Neutrophil (primary cell): ENCODE measurements around the gene PLEKHB2.
"Not testable (repeated sequence)": the region's sequence is repeated elsewhere in the genome, so short reads cannot be mapped to it uniquely, and the experiment has no call there.

ENCODE experiments used
- H3K27ac ChIP-seq: fragments of 200-600 bp; sonication (generic); 2 replicates; pipeline ENCODE4 v1.5.1; 2016; ENCODE audit warnings: mild to moderate bottlenecking, moderate library complexity
- H3K27me3 ChIP-seq: fragments of 200-600 bp; sonication (generic); 2 replicates; pipeline ENCODE4 v1.6.0; 2016; ENCODE audit warnings: mild to moderate bottlenecking
- H3K36me3 ChIP-seq: fragments of 200-600 bp; sonication (generic); 2 replicates; pipeline ENCODE4 v1.5.1; 2017
- H3K4me1 ChIP-seq, 2 experiments: fragments of 200-600 bp in 1 of 2; sonication (generic) in 1 of 2; 1 replicate in 1 of 2; 2 replicates in 1 of 2; pipeline versions ENCODE4 v1.5.1 to v1.6.1; 2013 to 2016; ENCODE audit warnings: low read depth in 1 of 2, low read length in 1 of 2, mild to moderate bottlenecking in 1 of 2, moderate library complexity in 1 of 2; ENCODE audit not compliant: control insufficient read depth in 1 of 2, insufficient read depth in 1 of 2
- H3K4me3 ChIP-seq, 2 experiments: fragments of 200-600 bp in 1 of 2; sonication (generic) in 1 of 2; 1 replicate in 1 of 2; 2 replicates in 1 of 2; pipeline ENCODE4 v1.5.1; 2013 to 2016; ENCODE audit warnings: low read depth in 1 of 2, low read length in 1 of 2, mild to moderate bottlenecking in 1 of 2, moderate library complexity in 1 of 2
- H3K9me3 ChIP-seq: fragments of 200-600 bp; sonication (generic); 2 replicates; pipeline ENCODE4 v1.5.1; 2016
- TF ChIP-seq, protein P1 (sequence below): fragments of 200-600 bp; sonication (generic); IDR thresholded peaks from 2 replicates; pipeline ENCODE4 v1.5.1; 2016; ENCODE audit warnings: antibody characterized with exemption

Gene PLEKHB2

DNA sequence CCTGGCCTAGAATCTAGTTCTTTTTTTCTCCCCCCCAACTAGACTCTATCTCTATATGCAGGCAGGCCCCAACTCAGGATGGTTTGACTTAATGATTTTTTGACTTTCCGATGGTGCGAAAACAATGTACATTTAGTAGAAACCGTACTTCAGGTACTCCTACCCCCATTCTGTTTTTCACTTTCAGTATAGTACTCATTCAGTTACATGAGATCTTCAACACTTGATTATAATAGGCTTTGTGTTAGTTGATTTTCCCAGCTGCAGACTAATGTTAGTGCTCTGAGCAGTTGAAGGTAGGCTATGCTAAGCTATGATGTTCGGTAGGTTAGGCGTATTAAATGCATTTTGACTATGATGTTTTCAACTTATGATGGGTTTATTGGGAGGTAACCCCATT is 37.7 kb downstream of the PLEKHB2 start:
- no peak overlapping the region for H3K27ac ChIP-seq
- no peaks in the 10 kb centered on the region for H3K27me3 ChIP-seq
- peaks cover 93% of the 10 kb centered on the region for H3K36me3 ChIP-seq
- no peak overlapping the region for H3K4me3 ChIP-seq
- H3K9me3 ChIP-seq = no peaks in the 10 kb centered on the region
- no peaks in the 10 kb centered on the region for H3K4me1 ChIP-seq
- TF ChIP-seq, protein P1, sequence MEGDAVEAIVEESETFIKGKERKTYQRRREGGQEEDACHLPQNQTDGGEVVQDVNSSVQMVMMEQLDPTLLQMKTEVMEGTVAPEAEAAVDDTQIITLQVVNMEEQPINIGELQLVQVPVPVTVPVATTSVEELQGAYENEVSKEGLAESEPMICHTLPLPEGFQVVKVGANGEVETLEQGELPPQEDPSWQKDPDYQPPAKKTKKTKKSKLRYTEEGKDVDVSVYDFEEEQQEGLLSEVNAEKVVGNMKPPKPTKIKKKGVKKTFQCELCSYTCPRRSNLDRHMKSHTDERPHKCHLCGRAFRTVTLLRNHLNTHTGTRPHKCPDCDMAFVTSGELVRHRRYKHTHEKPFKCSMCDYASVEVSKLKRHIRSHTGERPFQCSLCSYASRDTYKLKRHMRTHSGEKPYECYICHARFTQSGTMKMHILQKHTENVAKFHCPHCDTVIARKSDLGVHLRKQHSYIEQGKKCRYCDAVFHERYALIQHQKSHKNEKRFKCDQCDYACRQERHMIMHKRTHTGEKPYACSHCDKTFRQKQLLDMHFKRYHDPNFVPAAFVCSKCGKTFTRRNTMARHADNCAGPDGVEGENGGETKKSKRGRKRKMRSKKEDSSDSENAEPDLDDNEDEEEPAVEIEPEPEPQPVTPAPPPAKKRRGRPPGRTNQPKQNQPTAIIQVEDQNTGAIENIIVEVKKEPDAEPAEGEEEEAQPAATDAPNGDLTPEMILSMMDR = no peak

DNA sequence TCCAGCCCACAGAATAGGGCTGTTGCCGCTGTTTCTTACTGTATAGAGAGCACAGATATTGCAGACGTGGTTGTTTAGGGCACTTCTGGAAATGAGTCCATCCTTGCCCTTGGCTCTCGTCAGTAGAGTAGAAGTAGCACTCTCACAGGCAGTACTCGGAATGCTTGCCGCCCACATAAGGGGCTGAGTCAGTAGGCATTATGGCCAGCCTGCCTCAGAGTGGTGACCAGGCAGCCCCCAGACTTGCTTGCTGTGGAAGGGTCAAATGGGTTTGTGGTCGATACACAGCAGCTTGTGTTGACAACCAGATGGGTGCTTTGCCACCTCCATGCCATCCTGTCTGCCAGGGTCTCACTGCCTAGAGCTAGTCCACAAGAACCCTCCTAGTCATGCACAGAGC is 38.7 kb downstream of the PLEKHB2 start:
- Histone ChIP-seq H3K27ac (no peak overlapping the region), H3K4me1 (no peaks in the 10 kb centered on the region), H3K9me3 (no peaks in the 10 kb centered on the region), H3K4me3 (no peak overlapping the region), H3K27me3 (no peaks in the 10 kb centered on the region), H3K36me3 (peaks cover 97% of the 10 kb centered on the region)
- TF ChIP-seq, protein P1 = no peak

DNA sequence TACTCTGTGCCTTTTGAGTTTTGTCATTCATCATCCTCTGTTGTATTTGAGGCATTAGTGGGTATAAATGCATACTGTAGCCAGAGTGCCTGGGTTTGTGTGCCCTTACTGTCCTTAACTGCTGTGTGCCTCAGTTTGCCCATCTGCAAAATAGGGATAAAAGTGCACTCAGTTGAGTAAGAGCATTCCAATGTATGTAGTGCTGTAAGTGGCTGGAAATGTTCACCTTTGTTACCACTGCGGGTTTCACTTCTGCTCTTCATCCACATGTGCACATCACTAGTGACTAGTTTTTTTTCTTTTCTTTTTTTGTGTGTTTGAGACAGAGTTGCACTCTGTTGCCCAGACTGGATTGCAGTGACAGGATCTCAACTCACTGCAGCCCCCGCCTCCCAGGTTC is 39.9 kb downstream of the PLEKHB2 start:
- Histone ChIP-seq H3K27ac (no peak overlapping the region), H3K4me1 (no peaks in the 10 kb centered on the region), H3K4me3 (no peak overlapping the region), H3K9me3 (no peaks in the 10 kb centered on the region), H3K36me3 (peaks cover 98% of the 10 kb centered on the region), H3K27me3 (no peaks in the 10 kb centered on the region)
- TF ChIP-seq, protein P1 = no peak

DNA sequence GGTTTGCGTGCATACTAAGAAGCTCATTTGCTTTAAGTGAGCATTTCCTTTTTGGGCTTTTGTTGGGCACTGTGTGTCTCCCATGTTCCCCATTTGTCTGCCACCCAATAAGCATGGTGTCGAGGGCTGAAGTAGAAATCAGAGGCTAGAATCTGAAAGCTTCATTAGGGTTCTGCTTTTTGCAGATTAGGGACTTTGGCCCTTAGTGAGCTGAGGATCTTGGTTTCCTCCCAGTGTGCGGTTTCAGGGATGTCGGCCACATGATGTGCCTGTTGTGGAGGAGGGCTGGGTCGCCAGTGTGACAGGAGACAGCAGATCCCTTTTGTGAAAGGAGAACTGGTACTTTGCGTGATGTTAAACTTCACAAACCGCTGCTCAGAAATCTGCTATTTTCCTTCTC is 41.1 kb downstream of the PLEKHB2 start:
- Histone ChIP-seq H3K4me1 (no peaks in the 10 kb centered on the region), H3K27me3 (no peaks in the 10 kb centered on the region), H3K27ac (no peak overlapping the region), H3K36me3 (peaks cover 97% of the 10 kb centered on the region), H3K9me3 (no peaks in the 10 kb centered on the region), H3K4me3 (no peak overlapping the region)
- TF ChIP-seq, protein P1 = no peak

DNA sequence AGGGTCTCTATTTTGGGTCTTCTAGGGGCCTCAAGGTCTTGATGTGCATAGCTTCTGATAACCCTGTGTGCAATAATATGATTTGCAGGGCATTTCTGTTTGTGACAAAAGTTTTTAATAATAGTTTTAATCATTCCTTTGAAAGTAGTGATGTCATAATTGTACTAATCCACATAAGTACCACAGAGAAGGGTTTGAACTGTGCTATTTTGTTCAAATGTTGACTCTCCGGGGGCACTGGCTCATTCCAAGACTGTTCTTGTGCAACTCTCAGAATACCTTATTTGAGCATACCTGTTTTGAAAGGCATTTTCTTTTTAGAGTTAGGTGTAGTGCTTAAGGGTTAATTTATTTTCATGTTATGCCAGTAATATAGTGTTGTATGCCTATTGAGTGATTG is 41.6 kb downstream of the PLEKHB2 start:
- no peaks in the 10 kb centered on the region for H3K9me3 ChIP-seq
- H3K4me3 ChIP-seq = no peak overlapping the region
- TF ChIP-seq, protein P1 = no peak
- H3K36me3 ChIP-seq = peaks cover 95% of the 10 kb centered on the region
- H3K4me1 ChIP-seq = no peaks in the 10 kb centered on the region
- no peaks in the 10 kb centered on the region for H3K27me3 ChIP-seq
- no peak overlapping the region for H3K27ac ChIP-seq

DNA sequence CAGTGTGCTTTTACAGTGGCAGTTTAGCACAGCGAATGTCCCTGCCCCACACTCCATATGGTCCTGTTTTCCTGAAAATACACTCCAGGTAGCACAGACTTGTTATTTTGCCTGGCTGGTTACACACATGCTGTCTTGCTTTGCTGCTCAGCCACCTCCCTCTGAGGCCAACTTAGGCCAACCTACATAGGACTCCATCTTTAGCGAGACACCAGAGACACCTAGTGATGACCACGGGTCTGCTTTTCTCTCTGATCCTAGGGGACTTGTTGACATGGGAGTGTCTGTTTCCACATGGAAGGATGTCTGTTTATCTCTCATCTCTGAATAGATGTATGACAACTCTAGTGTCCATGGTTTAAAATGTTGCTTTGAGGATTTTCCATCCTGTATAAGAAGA is 43.3 kb downstream of the PLEKHB2 start:
- Histone ChIP-seq H3K4me3 (no peak overlapping the region), H3K9me3 (no peaks in the 10 kb centered on the region), H3K27me3 (no peaks in the 10 kb centered on the region), H3K4me1 (no peaks in the 10 kb centered on the region), H3K36me3 (peaks cover 80% of the 10 kb centered on the region), H3K27ac (no peak overlapping the region)
- TF ChIP-seq, protein P1 = no peak

DNA sequence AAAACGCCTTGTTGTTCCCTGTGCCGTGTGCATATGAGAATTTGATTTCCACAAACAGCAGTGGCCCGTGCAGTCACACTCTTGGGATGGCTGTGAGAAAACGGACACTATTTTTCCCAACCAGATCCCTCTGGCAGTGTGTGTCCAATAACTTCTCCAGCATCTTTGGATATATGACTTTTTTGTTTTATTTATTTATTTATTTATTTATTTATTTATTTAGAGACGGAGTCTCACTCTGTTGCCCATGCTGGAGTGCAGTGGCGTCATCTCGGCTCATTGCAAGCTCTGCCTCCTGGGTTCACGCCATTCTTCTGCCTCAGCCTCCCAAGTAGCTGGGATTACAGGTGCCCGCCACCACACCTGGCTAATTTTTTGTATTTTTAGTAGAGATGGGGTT is 45.0 kb downstream of the PLEKHB2 start:
- not testable (repeated sequence) for H3K27me3 ChIP-seq, H3K4me1 ChIP-seq, H3K27ac ChIP-seq, H3K9me3 ChIP-seq, H3K4me3 ChIP-seq
- H3K36me3 ChIP-seq = peaks cover 63% of the 10 kb centered on the region
